Measurements from ENCODE around the gene OLFM2. TPM values are rescaled to one million over a fixed set of nuclear protein-coding genes. Genes with fewer than 3 reads are reported as not detected.

The OLFM2 gene
- total and polyA plus RNA-seq, 9 of the 15 experiments (the other 6 are each of a cell fraction or from before 2014, with no cell fraction given): 0.10 to 0.33 (median 0.23) TPM; not detected in 4

DNA sequence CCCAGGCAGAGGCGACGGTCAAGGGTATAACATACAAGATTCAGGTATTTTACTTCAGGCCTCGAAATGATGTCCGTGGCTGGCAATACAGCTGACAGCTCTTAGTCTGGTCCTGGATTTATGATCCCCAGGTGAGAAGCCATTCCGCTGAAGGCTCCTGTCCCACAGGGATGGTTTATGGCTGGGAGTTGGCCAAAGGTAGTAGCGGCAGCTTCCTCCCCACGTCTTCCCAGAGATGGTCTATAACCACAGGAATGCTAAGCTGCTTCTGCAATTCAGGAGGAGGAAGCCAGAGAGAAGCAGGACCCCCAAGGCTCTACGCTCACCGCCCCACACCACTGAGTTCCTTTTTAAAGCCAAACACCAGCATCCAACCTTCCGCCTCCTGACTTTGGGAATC is 27.1 kb downstream of the OLFM2 start:
- Histone ChIP-seq H3K9me3 (replicated peaks; ENCODE audit: control insufficient read depth, insufficient read depth, low read depth, low read length) (no peaks in the 10 kb centered on the region), H3K36me3 (ENCODE audit: control insufficient read depth, insufficient read depth, low read length) (no peaks in the 10 kb centered on the region), H3K79me2 (ENCODE audit: control insufficient read depth, insufficient read depth, low read length) (no peaks in the 10 kb centered on the region), H3K27me3 (ENCODE audit: control insufficient read depth in 2 of 2, insufficient read depth in 2 of 2, low read length in 2 of 2) (peaks cover 23 to 53% of the 10 kb centered on the region in 2 experiments; a peak in 4 of 5 replicates), H4K20me1 (replicated peaks; ENCODE audit: control insufficient read depth, insufficient read depth, low read length) (peaks cover 4% of the 10 kb centered on the region; the same call in 1 of the 2 replicates), H3K27ac (ENCODE audit: extremely low read depth, low read depth, low read length) (no peak overlapping the region), H3K4me3 (no peak overlapping the region), H3K4me1 (replicated peaks in 1 of 2; ENCODE audit: control insufficient read depth in 2 of 2, insufficient read depth in 2 of 2, low read length in 2 of 2) (peaks cover 0 to 12% of the 10 kb centered on the region in 2 experiments; a peak in 2 of 5 replicates), H3K4me2 (ENCODE audit: insufficient read depth, low read length) (no peak overlapping the region), H2AFZ (ENCODE audit: low read depth, low read length) (no peak overlapping the region), H3K9ac (ENCODE audit: insufficient read depth in 1 of 2, low read depth in 2 of 2, low read length in 2 of 2) (no peak overlapping the region), H3K9me1 (ENCODE audit: control insufficient read depth, insufficient read depth, low read length) (no peaks in the 10 kb centered on the region)
- intact Hi-C loops (cut with micrococcal nuclease): no loop called here
- DNase-seq (ENCODE audit: extremely low read depth in 1 of 4, low spot score in 3 of 4) (no peak), ATAC-seq (no peak), FAIRE-seq (no peak)
- WGBS (ENCODE audit: insufficient coverage, low coverage, missing lambda C conversion rate): 6% methylated on average over 10 of the region's 10 CpGs
- ChIA-PET POLR2A (interaction anchor here (0.6 kb wide), 1 partner anchor 96 kb away, joined by 4 read pairs; no protein-coding TSS in a partner anchor), CTCF (ENCODE audit: low intra/inter-chr PET ratio) (no interaction called here)
- no TSS peak for BruUV-seq (replicated peaks)
- in situ Hi-C loops (cut with MboI): no loop called here
- TF ChIP-seq MBD2 (IDR thresholded peaks at IDR 0.05; ENCODE audit: borderline replicate concordance, low read depth): no peak
- TF ChIP-seq DIDO1 (tag; IDR thresholded peaks at IDR 0.05; ENCODE audit: low read depth): no peak
- peak; percentile 44 for TF ChIP-seq MEIS2 (IDR thresholded peaks at IDR 0.05; ENCODE audit: partially characterized antibody)

DNA sequence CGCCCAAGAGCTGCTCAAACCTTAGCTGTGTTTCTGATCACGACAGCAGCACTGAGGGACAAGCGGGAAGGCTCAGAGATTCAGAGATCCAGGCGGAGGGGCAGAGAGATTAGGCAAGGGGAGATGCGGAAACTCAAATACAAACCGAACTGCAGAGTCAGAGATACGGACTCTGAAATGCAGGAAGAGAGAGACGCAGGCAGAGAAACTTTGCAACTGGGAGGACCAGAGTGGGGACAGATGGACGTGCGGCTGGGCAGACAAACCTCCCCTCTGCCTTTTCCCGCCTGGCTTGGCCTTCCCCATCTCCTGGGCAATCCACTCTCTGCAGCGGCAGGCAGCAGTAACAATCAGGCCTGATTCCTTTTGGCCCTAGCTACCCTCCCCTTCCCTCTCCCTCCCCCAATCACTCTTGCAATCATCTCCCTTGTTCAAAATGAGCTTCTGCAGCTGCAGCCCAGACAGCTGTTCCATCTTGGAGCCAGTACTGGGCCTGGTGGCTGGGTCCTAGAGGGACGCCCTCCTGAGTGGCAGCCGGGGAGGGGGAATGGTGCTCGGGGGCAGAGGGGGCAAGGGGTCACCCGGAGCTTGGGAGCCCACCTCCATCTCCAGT is 29.7 kb downstream of the OLFM2 start:
- ChIA-PET CTCF (ENCODE audit: low intra/inter-chr PET ratio) (no interaction called here), POLR2A (interaction anchor here (0.7 kb wide), 1 partner anchor 10 kb away, joined by 3 read pairs; no protein-coding TSS in a partner anchor)
- peak overlapping the region in 1 of 2 experiments; percentile 52; a peak in 1 of 4 replicates for H3K9ac ChIP-seq (ENCODE audit: insufficient read depth in 1 of 2, low read depth in 2 of 2, low read length in 2 of 2)
- in situ Hi-C loops (cut with MboI) (no loop called here), intact Hi-C loops (cut with micrococcal nuclease) (no loop called here)
- TF ChIP-seq ZNF76 (CRISPR knock-in tag; IDR thresholded peaks at IDR 0.05; ENCODE audit: borderline replicate concordance): no peak
- TF ChIP-seq, protein P1, sequence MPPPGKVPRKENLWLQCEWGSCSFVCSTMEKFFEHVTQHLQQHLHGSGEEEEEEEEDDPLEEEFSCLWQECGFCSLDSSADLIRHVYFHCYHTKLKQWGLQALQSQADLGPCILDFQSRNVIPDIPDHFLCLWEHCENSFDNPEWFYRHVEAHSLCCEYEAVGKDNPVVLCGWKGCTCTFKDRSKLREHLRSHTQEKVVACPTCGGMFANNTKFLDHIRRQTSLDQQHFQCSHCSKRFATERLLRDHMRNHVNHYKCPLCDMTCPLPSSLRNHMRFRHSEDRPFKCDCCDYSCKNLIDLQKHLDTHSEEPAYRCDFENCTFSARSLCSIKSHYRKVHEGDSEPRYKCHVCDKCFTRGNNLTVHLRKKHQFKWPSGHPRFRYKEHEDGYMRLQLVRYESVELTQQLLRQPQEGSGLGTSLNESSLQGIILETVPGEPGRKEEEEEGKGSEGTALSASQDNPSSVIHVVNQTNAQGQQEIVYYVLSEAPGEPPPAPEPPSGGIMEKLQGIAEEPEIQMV (tag; conservative IDR thresholded peaks at IDR 0.05; ENCODE audit: low read depth): peak; percentile 65; the same call in 1 of the 2 replicates
- TF ChIP-seq EZH2 (IDR thresholded peaks at IDR 0.05; ENCODE audit: borderline replicate concordance, low read depth, low read length): 0 out of 2 replicates have a peak, but pooled peaks have one; percentile 78
- TF ChIP-seq ZNF347 (CRISPR knock-in tag; IDR thresholded peaks at IDR 0.05; ENCODE audit: low read depth): no peak
- no peak overlapping the region for H2AFZ ChIP-seq (ENCODE audit: low read depth, low read length)
- FAIRE-seq (no peak), DNase-seq (ENCODE audit: extremely low read depth in 1 of 4, low spot score in 3 of 4) (no peak), ATAC-seq (no peak)
- H3K9me3 ChIP-seq (replicated peaks; ENCODE audit: control insufficient read depth, insufficient read depth, low read depth, low read length): no peaks in the 10 kb centered on the region
- H3K4me2 ChIP-seq (ENCODE audit: insufficient read depth, low read length): no peak overlapping the region
- peaks cover 37 to 54% of the 10 kb centered on the region in 2 experiments; a peak in 4 of 5 replicates for H3K27me3 ChIP-seq (ENCODE audit: control insufficient read depth in 2 of 2, insufficient read depth in 2 of 2, low read length in 2 of 2)
- H3K4me1 ChIP-seq (replicated peaks in 1 of 2; ENCODE audit: control insufficient read depth in 2 of 2, insufficient read depth in 2 of 2, low read length in 2 of 2): no peaks in the 10 kb centered on the region
- no peaks in the 10 kb centered on the region for H3K79me2 ChIP-seq (ENCODE audit: control insufficient read depth, insufficient read depth, low read length)
- peaks cover 4% of the 10 kb centered on the region; the same call in 1 of the 2 replicates for H4K20me1 ChIP-seq (replicated peaks; ENCODE audit: control insufficient read depth, insufficient read depth, low read length)
- H3K27ac ChIP-seq (ENCODE audit: extremely low read depth, low read depth, low read length): no peak overlapping the region
- no peaks in the 10 kb centered on the region for H3K36me3 ChIP-seq (ENCODE audit: control insufficient read depth, insufficient read depth, low read length)
- WGBS (ENCODE audit: insufficient coverage, low coverage, missing lambda C conversion rate): 7% methylated on average over 16 of the region's 16 CpGs
- no peaks in the 10 kb centered on the region for H3K9me1 ChIP-seq (ENCODE audit: control insufficient read depth, insufficient read depth, low read length)
- H3K4me3 ChIP-seq: no peak overlapping the region
- BruUV-seq (replicated peaks): no TSS peak
